ENCODE data around the gene TOX3. TPM values are rescaled to one million over a fixed set of nuclear protein-coding genes. Genes with fewer than 3 reads are reported as not detected.

The TOX3 gene
- total and polyA plus RNA-seq, 4 donors: 1.3 to 3.5 (median 2.4) TPM

DNA sequence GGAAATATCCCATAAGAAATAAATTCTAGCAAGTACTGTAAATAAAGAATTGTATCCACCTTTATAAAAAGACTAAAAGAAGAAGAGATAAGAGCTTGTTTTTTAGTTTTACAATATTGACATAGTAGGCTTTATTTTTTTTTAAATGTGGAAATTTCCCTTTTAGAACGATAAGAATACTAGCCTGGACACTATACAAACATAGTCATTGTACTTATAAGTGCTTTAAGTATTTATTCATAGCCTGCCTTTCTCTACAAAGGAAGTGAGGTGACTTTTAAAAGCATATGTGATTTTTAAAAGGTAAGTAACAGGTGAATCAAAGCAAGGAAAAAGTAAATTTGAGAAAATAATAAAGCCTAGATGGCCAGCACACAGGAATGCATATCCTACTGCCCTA, 17.7 kb downstream of the TOX3 start:
- Histone ChIP-seq H3K4me3 (ENCODE audit: low read depth in 1 of 3, low read length in 3 of 3) (no peak overlapping the region), H3K9ac (ENCODE audit: low read depth in 1 of 2, low read length in 2 of 2) (no peak overlapping the region), H3K36me3 (ENCODE audit: control insufficient read depth in 4 of 4, insufficient read depth in 3 of 4, low read depth in 1 of 4, low read length in 3 of 4) (no peaks in the 10 kb centered on the region), H3K9me3 (ENCODE audit: control insufficient read depth in 4 of 4, low read length in 3 of 4) (no peaks in the 10 kb centered on the region), H3K27ac (ENCODE audit: low read depth in 1 of 2, low read length in 2 of 2) (no peak overlapping the region), H3K27me3 (ENCODE audit: control insufficient read depth in 4 of 4, insufficient read depth in 4 of 4, low read length in 3 of 4) (no peaks in the 10 kb centered on the region), H3K4me1 (ENCODE audit: control insufficient read depth in 4 of 4, insufficient read depth in 4 of 4, low read length in 3 of 4) (peaks cover 1 to 5% (median 3%) of the 10 kb centered on the region in 4 donors)
- DNase-seq (ENCODE audit: low spot score): no peak
- WGBS: 31% methylated on average over 1 of the region's 1 CpG
- TF ChIP-seq SP1 (IDR thresholded peaks at IDR 0.05) (no peak), GABPA (IDR thresholded peaks at IDR 0.05 in 1 of 2, conservative IDR thresholded peaks at IDR 0.05 in 1 of 2) (no peak), JUND (IDR thresholded peaks at IDR 0.05) (no peak), FOXA1 (IDR thresholded peaks at IDR 0.05) (no peak), HNF4G (IDR thresholded peaks at IDR 0.05) (no peak), RAD21 (IDR thresholded peaks at IDR 0.05) (no peak), YY1 (IDR thresholded peaks at IDR 0.05) (no peak), HNF4A (conservative IDR thresholded peaks at IDR 0.05) (no peak), RXRA (IDR thresholded peaks at IDR 0.05) (no peak), TAF1 (conservative IDR thresholded peaks at IDR 0.05) (no peak), EGR1 (IDR thresholded peaks at IDR 0.05; ENCODE audit: low read depth in 2 of 2) (no peak), FOXA2 (IDR thresholded peaks at IDR 0.05) (no peak)
- TF ChIP-seq, protein P1, sequence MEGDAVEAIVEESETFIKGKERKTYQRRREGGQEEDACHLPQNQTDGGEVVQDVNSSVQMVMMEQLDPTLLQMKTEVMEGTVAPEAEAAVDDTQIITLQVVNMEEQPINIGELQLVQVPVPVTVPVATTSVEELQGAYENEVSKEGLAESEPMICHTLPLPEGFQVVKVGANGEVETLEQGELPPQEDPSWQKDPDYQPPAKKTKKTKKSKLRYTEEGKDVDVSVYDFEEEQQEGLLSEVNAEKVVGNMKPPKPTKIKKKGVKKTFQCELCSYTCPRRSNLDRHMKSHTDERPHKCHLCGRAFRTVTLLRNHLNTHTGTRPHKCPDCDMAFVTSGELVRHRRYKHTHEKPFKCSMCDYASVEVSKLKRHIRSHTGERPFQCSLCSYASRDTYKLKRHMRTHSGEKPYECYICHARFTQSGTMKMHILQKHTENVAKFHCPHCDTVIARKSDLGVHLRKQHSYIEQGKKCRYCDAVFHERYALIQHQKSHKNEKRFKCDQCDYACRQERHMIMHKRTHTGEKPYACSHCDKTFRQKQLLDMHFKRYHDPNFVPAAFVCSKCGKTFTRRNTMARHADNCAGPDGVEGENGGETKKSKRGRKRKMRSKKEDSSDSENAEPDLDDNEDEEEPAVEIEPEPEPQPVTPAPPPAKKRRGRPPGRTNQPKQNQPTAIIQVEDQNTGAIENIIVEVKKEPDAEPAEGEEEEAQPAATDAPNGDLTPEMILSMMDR (IDR thresholded peaks at IDR 0.05; ENCODE audit: low read depth, low read length, missing input control): no peak
- TF ChIP-seq, protein P2, sequence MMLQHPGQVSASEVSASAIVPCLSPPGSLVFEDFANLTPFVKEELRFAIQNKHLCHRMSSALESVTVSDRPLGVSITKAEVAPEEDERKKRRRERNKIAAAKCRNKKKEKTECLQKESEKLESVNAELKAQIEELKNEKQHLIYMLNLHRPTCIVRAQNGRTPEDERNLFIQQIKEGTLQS (IDR thresholded peaks at IDR 0.05): no peak
- TF ChIP-seq, protein P3, sequence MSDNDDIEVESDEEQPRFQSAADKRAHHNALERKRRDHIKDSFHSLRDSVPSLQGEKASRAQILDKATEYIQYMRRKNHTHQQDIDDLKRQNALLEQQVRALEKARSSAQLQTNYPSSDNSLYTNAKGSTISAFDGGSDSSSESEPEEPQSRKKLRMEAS (IDR thresholded peaks at IDR 0.05): no peak
- TF ChIP-seq, protein P4, sequence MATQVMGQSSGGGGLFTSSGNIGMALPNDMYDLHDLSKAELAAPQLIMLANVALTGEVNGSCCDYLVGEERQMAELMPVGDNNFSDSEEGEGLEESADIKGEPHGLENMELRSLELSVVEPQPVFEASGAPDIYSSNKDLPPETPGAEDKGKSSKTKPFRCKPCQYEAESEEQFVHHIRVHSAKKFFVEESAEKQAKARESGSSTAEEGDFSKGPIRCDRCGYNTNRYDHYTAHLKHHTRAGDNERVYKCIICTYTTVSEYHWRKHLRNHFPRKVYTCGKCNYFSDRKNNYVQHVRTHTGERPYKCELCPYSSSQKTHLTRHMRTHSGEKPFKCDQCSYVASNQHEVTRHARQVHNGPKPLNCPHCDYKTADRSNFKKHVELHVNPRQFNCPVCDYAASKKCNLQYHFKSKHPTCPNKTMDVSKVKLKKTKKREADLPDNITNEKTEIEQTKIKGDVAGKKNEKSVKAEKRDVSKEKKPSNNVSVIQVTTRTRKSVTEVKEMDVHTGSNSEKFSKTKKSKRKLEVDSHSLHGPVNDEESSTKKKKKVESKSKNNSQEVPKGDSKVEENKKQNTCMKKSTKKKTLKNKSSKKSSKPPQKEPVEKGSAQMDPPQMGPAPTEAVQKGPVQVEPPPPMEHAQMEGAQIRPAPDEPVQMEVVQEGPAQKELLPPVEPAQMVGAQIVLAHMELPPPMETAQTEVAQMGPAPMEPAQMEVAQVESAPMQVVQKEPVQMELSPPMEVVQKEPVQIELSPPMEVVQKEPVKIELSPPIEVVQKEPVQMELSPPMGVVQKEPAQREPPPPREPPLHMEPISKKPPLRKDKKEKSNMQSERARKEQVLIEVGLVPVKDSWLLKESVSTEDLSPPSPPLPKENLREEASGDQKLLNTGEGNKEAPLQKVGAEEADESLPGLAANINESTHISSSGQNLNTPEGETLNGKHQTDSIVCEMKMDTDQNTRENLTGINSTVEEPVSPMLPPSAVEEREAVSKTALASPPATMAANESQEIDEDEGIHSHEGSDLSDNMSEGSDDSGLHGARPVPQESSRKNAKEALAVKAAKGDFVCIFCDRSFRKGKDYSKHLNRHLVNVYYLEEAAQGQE (IDR thresholded peaks at IDR 0.05): no peak
- TF ChIP-seq, protein P5, sequence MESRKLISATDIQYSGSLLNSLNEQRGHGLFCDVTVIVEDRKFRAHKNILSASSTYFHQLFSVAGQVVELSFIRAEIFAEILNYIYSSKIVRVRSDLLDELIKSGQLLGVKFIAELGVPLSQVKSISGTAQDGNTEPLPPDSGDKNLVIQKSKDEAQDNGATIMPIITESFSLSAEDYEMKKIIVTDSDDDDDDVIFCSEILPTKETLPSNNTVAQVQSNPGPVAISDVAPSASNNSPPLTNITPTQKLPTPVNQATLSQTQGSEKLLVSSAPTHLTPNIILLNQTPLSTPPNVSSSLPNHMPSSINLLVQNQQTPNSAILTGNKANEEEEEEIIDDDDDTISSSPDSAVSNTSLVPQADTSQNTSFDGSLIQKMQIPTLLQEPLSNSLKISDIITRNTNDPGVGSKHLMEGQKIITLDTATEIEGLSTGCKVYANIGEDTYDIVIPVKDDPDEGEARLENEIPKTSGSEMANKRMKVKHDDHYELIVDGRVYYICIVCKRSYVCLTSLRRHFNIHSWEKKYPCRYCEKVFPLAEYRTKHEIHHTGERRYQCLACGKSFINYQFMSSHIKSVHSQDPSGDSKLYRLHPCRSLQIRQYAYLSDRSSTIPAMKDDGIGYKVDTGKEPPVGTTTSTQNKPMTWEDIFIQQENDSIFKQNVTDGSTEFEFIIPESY (IDR thresholded peaks at IDR 0.05): no peak

Data from liver (tissue), 9 donors.